GM21360 (cell line): Measurements from ENCODE around the gene OR2T12.
"Not testable (repeated sequence)": the region's sequence is repeated elsewhere in the genome, so short reads cannot be mapped to it uniquely, and the experiment has no call there.

Experiments
- ATAC-seq: cut with Tn5 transposase; IDR thresholded peaks from one replicate; pipeline ENCODE4 v1.9.1; 2021; ENCODE audit warnings: mild to moderate bottlenecking, moderate library complexity; ENCODE audit not compliant: unreplicated experiment

Gene OR2T12, protein sequence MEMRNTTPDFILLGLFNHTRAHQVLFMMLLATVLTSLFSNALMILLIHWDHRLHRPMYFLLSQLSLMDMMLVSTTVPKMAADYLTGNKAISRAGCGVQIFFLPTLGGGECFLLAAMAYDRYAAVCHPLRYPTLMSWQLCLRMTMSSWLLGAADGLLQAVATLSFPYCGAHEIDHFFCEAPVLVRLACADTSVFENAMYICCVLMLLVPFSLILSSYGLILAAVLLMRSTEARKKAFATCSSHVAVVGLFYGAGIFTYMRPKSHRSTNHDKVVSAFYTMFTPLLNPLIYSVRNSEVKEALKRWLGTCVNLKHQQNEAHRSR

GRCh38 chr1:248303324-248303723 is at the start of gene OR2T12:
OR2T12 (minus strand) TSS chr1:248303424; CDS start chr1:248295578, 7,846 bp downstream.
- no peak for ATAC-seq

GRCh38 chr1:248348475-248348874 is 45.3 kb upstream of the OR2T12 start, which contains the start of gene OR14C36:
OR14C36 (plus strand) TSS chr1:248348775; CDS start chr1:248348775, 0 bp downstream.
- ATAC-seq = no peak

DNA sequence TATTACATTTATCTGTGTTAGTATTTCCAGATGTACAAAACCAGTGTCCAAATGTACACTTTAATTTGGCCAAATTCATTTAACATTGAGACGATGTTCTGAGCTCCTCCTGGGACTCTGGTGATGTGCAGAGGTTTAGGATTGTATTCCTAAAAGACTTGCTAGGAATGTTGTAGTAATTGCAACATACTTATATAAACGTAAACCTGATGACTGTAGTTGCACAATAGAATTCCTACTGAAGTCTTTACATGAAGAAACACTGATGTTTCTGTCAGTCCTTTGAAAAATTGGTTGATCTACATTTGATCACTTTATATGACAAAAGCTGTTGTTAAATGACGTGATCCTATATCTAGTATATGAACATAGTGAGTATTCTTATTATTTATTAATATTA is 40.2 kb upstream of the OR2T12 start:
- no peak for ATAC-seq

- ATAC-seq = no peak
These were observed 21.2 kb upstream of the OR2T12 start, which contains the start of gene OR2M7 for GRCh38 chr1:248324468-248324867. OR2M7 (minus strand) TSS chr1:248324568; CDS start chr1:248324568, 0 bp downstream.

DNA sequence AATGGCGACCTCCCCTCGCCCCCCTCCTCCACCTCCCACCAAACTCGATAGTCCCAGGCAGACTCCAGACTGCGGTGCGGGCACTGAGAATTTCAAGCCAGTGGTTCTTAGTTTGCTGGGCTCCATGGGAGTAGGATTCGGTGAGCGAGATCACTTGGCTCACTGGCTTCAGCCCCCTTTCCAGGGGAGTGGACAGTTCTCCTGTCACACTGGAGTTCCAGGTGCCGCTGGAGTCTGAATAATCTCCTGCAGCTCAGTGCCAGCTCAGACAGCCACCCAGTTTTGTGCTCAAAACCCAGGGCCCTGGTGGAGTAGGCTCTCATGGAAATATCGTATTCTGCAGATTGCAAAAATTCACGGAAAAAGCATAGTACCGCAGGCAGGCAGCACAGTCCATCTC is 13.6 kb upstream of the OR2T12 start:
- ATAC-seq = no peak

GRCh38 chr1:248306740-248307139 is 3.5 kb upstream of the OR2T12 start:
- not testable (repeated sequence) for ATAC-seq

DNA sequence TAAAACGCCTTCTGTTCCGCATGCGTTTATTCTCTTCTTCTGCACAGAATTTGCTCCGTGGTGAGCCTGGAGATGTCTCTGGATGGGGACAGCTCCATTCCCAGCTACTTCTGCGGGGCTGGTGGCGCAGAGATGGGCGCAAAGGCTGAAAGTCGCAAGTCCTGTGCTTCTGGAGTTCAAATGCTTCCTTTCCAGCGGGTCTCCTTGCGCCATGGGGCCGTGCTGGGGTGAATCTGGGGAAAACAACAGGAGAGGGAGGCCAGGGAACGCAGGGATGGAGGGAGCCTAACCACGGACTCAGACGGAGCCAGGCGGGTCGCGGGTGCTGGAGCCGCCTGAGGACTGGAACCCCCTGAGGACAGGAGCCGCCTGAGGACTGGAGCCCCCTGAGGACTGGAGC is 2.9 kb upstream of the OR2T12 start:
- no peak for ATAC-seq

- ATAC-seq = not testable (repeated sequence)
These were observed 2.4 kb upstream of the OR2T12 start for GRCh38 chr1:248305672-248306071.

GRCh38 chr1:248288391-248288790 is 14.8 kb downstream of the OR2T12 start:
- ATAC-seq = no peak

DNA sequence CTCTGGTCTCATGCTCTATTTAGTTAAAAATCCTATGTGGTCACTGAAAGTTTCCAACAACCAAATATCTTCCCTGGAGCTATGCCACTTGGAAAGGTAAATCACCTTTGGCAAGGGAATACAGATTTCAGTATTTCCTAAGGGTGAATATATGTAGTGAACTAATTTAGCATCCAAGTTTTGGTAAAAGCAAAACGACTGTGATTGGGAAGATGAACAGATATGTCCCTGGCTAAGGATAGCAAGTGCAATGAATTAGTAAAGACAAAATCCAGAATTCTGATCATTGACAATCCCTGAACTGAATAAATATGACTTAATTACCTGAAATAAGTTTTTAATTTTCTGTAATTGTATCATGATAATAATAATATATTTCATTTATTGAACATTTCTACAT is 25.3 kb downstream of the OR2T12 start, which contains the start of gene OR2T33:
OR2T33 (minus strand) TSS at position 101 of the 400 bp plus-strand sequence. CDS start 4,162 bp downstream, outside the sequence.
- ATAC-seq = no peak

DNA sequence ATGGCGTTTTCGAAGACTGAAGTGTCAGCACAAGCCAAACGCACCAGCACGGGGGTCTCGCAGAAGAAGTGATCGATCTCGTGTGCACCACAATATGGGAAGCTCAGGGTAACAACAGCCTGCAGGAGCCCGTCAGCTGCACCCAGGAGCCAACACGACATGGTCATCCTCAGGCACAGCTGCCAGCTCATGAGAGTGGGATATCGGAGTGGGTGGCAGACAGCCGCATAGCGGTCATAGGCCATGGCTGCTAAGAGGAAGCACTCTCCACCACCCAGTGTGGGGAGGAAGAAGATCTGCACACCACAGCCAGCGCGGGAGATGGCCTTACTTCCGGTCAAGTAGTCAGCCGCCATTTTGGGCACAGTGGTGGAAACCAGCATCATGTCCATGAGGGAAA is 30.0 kb downstream of the OR2T12 start:
- ATAC-seq = not testable (repeated sequence)

GRCh38 chr1:248268178-248268577 is 35.0 kb downstream of the OR2T12 start:
- no peak for ATAC-seq

- ATAC-seq = not testable (repeated sequence)
These were observed 43.9 kb downstream of the OR2T12 start for GRCh38 chr1:248259309-248259708.

DNA sequence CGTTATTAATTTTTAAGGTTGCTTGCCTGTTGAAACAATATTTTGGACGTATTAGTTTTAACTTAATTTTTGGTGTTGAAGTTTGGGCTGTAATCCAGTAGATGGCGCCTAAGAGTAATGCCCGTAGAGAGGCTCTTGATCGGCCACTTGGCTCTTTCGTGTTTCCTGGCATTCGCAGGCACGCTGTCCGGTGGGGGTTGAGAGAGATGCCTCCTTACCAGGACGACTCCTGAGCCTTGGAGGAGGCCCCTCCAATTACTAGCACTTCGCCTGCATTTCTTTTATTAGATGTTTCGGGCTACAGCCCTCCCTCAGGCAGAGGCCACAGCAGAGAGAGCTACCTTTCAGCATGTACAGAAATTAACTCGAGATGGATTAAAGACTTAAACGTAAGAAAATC is 60.0 kb downstream of the OR2T12 start:
- peak; percentile 81 for ATAC-seq
